ENCODE measurements around the gene ANXA6.
A peak's percentile ranks its signal among the peaks of the same experiment; 100 is the strongest.

Gene ANXA6

DNA sequence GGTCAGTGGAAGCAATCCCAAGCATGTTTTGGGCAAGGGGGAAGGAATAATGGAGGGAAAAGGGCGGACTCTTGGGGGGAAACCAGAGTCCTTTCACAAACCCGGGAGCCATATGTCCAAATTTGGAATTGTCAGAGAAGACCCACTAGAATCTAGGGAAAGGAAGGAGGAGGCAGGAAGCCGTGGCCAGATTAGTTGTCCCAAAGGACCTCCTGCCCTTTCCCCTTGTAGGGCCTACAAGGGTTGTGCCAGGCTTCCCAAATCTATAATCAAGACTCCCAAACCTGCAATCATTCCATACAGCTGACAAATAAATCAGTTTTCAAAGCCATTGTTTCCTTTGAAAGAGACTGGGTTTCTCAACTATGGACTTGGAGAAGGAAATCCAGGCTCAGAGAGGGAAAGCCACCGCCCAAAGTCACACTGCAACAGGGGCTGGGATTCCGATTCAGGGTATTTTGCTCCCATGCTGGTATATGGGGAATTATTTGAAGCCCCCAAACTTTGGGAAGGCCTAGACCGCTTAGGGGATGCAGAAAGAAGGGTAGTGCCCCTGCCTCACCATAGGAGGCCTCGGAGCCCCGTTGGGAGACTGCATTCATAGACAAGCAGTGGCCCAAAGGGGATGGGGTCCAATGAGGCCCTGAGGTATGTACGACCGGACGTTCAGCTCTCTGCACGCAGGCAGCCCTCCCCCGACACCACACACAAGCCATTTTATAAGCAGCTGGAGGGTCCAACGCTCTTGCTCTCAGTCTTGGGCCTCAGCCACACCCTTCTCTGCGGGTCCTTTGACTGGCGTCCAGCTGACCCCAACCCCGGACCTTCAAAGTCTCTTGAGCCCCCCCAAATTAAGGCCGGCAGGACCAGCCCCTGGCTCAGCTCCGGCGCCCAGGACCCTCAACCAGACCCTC is 815 bp downstream of the ANXA6 start:
- peak; percentile 60 for ATAC-seq
- TF ChIP-seq RARB (CRISPR knock-in tag; IDR thresholded peaks at IDR 0.05) (no peak), ZNF8 (CRISPR knock-in tag; IDR thresholded peaks at IDR 0.05) (no peak), OSR1 (CRISPR knock-in tag; IDR thresholded peaks at IDR 0.05) (no peak), CSDC2 (CRISPR knock-in tag; IDR thresholded peaks at IDR 0.05) (no peak), TOX (CRISPR knock-in tag; IDR thresholded peaks at IDR 0.05; ENCODE audit: borderline replicate concordance) (no peak), SNAI2 (CRISPR knock-in tag; IDR thresholded peaks at IDR 0.05) (no peak), ZFP3 (CRISPR knock-in tag; IDR thresholded peaks at IDR 0.05) (no peak), ZNF70 (CRISPR knock-in tag; IDR thresholded peaks at IDR 0.05) (no peak), ARNTL (CRISPR knock-in tag; IDR thresholded peaks at IDR 0.05; ENCODE audit: borderline replicate concordance, low read depth) (no peak), BACH2 (CRISPR knock-in tag; IDR thresholded peaks at IDR 0.05; ENCODE audit: borderline replicate concordance) (no peak), ESRRG (CRISPR knock-in tag; IDR thresholded peaks at IDR 0.05) (no peak), ZC3H10 (CRISPR knock-in tag; IDR thresholded peaks at IDR 0.05) (no peak), TCF4 (CRISPR knock-in tag; IDR thresholded peaks at IDR 0.05; ENCODE audit: borderline replicate concordance) (no peak), GLIS3 (CRISPR knock-in tag; IDR thresholded peaks at IDR 0.05) (no peak), PPARA (CRISPR knock-in tag; IDR thresholded peaks at IDR 0.05; ENCODE audit: borderline replicate concordance) (no peak), ZFP30 (CRISPR knock-in tag; IDR thresholded peaks at IDR 0.05) (no peak)
- TF ChIP-seq, protein P1, sequence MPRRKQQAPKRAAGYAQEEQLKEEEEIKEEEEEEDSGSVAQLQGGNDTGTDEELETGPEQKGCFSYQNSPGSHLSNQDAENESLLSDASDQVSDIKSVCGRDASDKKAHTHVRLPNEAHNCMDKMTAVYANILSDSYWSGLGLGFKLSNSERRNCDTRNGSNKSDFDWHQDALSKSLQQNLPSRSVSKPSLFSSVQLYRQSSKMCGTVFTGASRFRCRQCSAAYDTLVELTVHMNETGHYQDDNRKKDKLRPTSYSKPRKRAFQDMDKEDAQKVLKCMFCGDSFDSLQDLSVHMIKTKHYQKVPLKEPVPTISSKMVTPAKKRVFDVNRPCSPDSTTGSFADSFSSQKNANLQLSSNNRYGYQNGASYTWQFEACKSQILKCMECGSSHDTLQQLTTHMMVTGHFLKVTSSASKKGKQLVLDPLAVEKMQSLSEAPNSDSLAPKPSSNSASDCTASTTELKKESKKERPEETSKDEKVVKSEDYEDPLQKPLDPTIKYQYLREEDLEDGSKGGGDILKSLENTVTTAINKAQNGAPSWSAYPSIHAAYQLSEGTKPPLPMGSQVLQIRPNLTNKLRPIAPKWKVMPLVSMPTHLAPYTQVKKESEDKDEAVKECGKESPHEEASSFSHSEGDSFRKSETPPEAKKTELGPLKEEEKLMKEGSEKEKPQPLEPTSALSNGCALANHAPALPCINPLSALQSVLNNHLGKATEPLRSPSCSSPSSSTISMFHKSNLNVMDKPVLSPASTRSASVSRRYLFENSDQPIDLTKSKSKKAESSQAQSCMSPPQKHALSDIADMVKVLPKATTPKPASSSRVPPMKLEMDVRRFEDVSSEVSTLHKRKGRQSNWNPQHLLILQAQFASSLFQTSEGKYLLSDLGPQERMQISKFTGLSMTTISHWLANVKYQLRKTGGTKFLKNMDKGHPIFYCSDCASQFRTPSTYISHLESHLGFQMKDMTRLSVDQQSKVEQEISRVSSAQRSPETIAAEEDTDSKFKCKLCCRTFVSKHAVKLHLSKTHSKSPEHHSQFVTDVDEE (CRISPR knock-in tag; IDR thresholded peaks at IDR 0.05), result no peak
- TF ChIP-seq, protein P2, sequence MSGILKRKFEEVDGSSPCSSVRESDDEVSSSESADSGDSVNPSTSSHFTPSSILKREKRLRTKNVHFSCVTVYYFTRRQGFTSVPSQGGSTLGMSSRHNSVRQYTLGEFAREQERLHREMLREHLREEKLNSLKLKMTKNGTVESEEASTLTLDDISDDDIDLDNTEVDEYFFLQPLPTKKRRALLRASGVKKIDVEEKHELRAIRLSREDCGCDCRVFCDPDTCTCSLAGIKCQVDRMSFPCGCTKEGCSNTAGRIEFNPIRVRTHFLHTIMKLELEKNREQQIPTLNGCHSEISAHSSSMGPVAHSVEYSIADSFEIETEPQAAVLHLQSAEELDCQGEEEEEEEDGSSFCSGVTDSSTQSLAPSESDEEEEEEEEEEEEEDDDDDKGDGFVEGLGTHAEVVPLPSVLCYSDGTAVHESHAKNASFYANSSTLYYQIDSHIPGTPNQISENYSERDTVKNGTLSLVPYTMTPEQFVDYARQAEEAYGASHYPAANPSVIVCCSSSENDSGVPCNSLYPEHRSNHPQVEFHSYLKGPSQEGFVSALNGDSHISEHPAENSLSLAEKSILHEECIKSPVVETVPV (CRISPR knock-in tag; IDR thresholded peaks at IDR 0.05), result no peak
- TF ChIP-seq, protein P3, sequence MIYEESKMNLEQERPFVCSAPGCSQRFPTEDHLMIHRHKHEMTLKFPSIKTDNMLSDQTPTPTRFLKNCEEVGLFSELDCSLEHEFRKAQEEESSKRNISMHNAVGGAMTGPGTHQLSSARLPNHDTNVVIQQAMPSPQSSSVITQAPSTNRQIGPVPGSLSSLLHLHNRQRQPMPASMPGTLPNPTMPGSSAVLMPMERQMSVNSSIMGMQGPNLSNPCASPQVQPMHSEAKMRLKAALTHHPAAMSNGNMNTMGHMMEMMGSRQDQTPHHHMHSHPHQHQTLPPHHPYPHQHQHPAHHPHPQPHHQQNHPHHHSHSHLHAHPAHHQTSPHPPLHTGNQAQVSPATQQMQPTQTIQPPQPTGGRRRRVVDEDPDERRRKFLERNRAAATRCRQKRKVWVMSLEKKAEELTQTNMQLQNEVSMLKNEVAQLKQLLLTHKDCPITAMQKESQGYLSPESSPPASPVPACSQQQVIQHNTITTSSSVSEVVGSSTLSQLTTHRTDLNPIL (CRISPR knock-in tag; IDR thresholded peaks at IDR 0.05; ENCODE audit: low read depth), result no peak

DNA sequence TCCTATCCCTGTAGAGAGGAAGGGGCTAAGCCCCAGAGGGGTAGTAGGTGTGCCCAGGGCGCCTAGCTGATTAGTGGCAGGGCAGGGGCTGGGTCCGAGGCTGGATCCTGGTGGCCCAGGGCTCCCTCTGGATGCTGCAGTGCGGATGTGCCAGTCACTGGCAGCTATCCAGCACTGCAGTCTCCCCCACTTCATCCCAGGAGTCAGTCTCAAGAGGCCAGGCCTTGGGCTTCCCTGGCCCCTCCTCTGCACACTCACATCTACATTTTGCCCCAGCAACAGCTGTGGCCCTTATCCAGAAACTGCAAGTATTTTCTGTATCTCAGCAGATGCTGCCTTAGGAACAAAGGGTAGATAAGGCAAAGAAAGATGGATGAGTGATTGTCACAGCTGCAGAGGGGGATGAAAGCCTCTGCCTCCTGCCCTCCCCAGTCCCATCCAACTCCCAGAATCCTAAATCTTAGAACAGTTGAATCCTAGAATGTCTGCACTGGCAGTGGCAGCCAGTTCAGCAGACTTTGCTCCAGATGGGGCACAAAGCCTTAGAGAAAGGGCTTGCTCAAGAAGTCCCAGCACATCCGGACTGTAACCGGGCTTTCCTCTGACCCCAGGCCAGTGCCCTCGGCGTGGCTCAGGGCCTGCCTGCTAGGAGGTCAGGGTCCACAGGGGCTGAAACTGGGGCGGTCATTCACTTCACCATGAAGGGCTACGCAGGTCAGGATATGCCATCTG is 1.6 kb downstream of the ANXA6 start:
- peak; percentile 48 for ATAC-seq

More for the DNA sequence above, 1.6 kb downstream of the ANXA6 start:
- TF ChIP-seq ZFP30 (CRISPR knock-in tag; IDR thresholded peaks at IDR 0.05) (no peak), RARB (CRISPR knock-in tag; IDR thresholded peaks at IDR 0.05) (no peak), ZNF565 (CRISPR knock-in tag; conservative IDR thresholded peaks at IDR 0.05; ENCODE audit: low read depth) (no peak), TCF4 (CRISPR knock-in tag; IDR thresholded peaks at IDR 0.05; ENCODE audit: borderline replicate concordance) (no peak), GLIS3 (CRISPR knock-in tag; IDR thresholded peaks at IDR 0.05) (no peak), ZFP3 (CRISPR knock-in tag; IDR thresholded peaks at IDR 0.05) (no peak)
- TF ChIP-seq, protein P1 (CRISPR knock-in tag; IDR thresholded peaks at IDR 0.05), result no peak

All from SK-N-SH treated with all-trans-retinoic acid at 6 μM for 48 hours (cell line).